Nephron progenitor cell (in vitro differentiated cells): Measurements from ENCODE around the gene EML1.

Source experiments
- DNase-seq: peaks from one replicate; pipeline ENCODE4 v3.0.0; 2021
- H3K27ac Mint-ChIP-seq: 2 replicates; pipeline ENCODE4 v1.8.0; 2021; ENCODE audit warnings: mild to moderate bottlenecking, moderate library complexity, mixed read lengths
- H3K27me3 Mint-ChIP-seq: 2 replicates; pipeline ENCODE4 v1.8.0; 2021; ENCODE audit warnings: mild to moderate bottlenecking, low read depth, mixed read lengths; ENCODE audit not compliant: poor library complexity
- H3K36me3 Mint-ChIP-seq: 2 replicates; pipeline ENCODE4 v1.8.0; 2021; ENCODE audit warnings: low read depth, mixed read lengths
- H3K4me1 Mint-ChIP-seq: 2 replicates; pipeline ENCODE4 v1.8.0; 2021; ENCODE audit warnings: mixed read lengths
- H3K4me3 Mint-ChIP-seq: 2 replicates; pipeline ENCODE4 v1.8.0; 2021; ENCODE audit warnings: mild to moderate bottlenecking, moderate library complexity, mixed read lengths
- H3K9me3 Mint-ChIP-seq: 2 replicates; pipeline ENCODE4 v1.8.0; 2021; ENCODE audit warnings: mild to moderate bottlenecking, moderate library complexity, mixed read lengths
- CTCF ChIP-seq: fragments of 200-600 bp; sonication (generic); IDR thresholded peaks from 2 replicates; pipeline ENCODE4 v1.5.0; 2021; ENCODE audit warnings: antibody characterized with exemption

The EML1 gene

GRCh38 chr14:99768381-99768780 lies 24.8 kb upstream of the EML1 start:
- Mint-ChIP-seq H3K27ac (no peak overlapping the region), H3K4me3 (no peak overlapping the region), H3K27me3 (peaks cover 27% of the 10 kb centered on the region), H3K9me3 (peaks cover 16% of the 10 kb centered on the region), H3K36me3 (no peaks in the 10 kb centered on the region), H3K4me1 (peaks cover 28% of the 10 kb centered on the region)
- no peak for DNase-seq
- TF ChIP-seq CTCF: no peak

GRCh38 chr14:99769123-99769522 lies 24.1 kb upstream of the EML1 start:
- H3K27ac Mint-ChIP-seq: no peak overlapping the region
- H3K4me3 Mint-ChIP-seq: no peak overlapping the region
- H3K9me3 Mint-ChIP-seq: peaks cover 16% of the 10 kb centered on the region

GRCh38 chr14:99769799-99770198 lies 23.4 kb upstream of the EML1 start:
- H3K27ac Mint-ChIP-seq: no peak overlapping the region
- H3K36me3 Mint-ChIP-seq: no peaks in the 10 kb centered on the region
- peaks cover 16% of the 10 kb centered on the region for H3K9me3 Mint-ChIP-seq
- H3K27me3 Mint-ChIP-seq: peaks cover 27% of the 10 kb centered on the region
- H3K4me3 Mint-ChIP-seq: peak overlapping the region; percentile 9
- DNase-seq: no peak
- no peak for TF ChIP-seq CTCF
- peaks cover 40% of the 10 kb centered on the region for H3K4me1 Mint-ChIP-seq

More at GRCh38 chr14:99769123-99769522, 24.1 kb upstream of the EML1 start:
- Mint-ChIP-seq H3K27me3 (peaks cover 27% of the 10 kb centered on the region), H3K36me3 (no peaks in the 10 kb centered on the region), H3K4me1 (peaks cover 35% of the 10 kb centered on the region)
- DNase-seq: no peak
- no peak for TF ChIP-seq CTCF

- no peak overlapping the region for H3K4me3 Mint-ChIP-seq
- no peak for DNase-seq
- TF ChIP-seq CTCF: no peak
- peaks cover 20% of the 10 kb centered on the region for H3K9me3 Mint-ChIP-seq
- peaks cover 33% of the 10 kb centered on the region for H3K4me1 Mint-ChIP-seq
- no peak overlapping the region for H3K27ac Mint-ChIP-seq
- H3K27me3 Mint-ChIP-seq: peaks cover 26% of the 10 kb centered on the region
- no peaks in the 10 kb centered on the region for H3K36me3 Mint-ChIP-seq
Observed at GRCh38 chr14:99772371-99773283, 20.6 kb upstream of the EML1 start.

GRCh38 chr14:99773521-99774497 lies 19.4 kb upstream of the EML1 start:
- Mint-ChIP-seq H3K9me3 (peaks cover 31% of the 10 kb centered on the region), H3K4me1 (peaks cover 24% of the 10 kb centered on the region), H3K27ac (no peak overlapping the region), H3K4me3 (peak overlapping the region; percentile 50), H3K36me3 (peaks cover 7% of the 10 kb centered on the region), H3K27me3 (peaks cover 26% of the 10 kb centered on the region)
- DNase-seq: no peak
- TF ChIP-seq CTCF: no peak
